Epithelial cell of umbilical artery (primary cell): ENCODE data around the gene GNPDA2. TPM values are rescaled to one million over a fixed set of nuclear protein-coding genes. Genes with fewer than 3 reads are reported as not detected.

ENCODE experiments used
- total RNA-seq: library from RNA; depleted of rRNA; stranded (reverse); fragments of >200 nt; gene quantifications from 2 replicates; pipeline ENCODE4 v1.2.3, GENCODE V29; 2014

Gene GNPDA2
- total RNA-seq = 22.4 and 25.8 TPM in 2 replicates

DNA sequence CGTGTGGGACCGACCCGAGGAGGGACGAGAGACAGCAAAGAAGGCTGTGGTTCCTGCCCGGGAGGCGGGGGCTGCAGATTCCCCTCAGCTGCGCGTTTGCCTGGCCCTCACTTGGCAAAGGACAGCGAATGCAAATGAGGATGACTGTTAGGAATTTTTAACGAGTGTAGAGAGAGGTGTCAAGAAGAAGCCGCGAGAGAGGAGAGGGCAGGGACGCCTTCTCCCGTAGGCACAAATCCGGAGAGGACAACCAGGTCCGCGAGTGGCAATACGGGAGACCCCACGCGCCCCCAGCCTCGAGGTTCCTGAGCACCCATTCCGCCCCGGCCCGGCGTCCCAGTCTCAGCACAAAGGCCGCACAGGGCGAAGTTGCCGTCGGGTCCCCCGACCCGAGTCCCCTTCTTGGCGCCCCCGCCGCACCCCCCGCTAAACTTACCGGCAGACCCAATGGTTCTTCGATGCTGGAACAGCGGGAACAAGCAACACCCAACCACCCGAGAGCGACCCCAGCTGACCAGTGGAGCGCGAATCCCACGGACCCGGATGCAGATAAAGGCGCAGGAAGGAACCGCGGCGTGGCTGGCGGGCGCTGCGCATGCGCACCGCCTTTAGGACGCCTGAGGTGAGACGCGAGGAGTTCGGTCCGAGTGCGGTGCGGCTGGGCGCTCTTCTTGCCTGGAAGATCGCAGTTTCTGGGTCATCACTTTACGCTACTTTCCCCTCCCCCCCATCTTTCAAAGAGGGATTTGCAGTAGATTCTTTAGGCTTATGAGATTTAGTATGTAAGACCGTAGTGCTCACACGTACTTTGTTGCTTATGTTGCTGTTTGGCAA lies at the start of gene GNPDA2:
Gene GNPDA2 (minus strand): TSS at position 519 of the 834 bp plus-strand sequence. CDS start 4,349 bp downstream, outside the sequence.

DNA sequence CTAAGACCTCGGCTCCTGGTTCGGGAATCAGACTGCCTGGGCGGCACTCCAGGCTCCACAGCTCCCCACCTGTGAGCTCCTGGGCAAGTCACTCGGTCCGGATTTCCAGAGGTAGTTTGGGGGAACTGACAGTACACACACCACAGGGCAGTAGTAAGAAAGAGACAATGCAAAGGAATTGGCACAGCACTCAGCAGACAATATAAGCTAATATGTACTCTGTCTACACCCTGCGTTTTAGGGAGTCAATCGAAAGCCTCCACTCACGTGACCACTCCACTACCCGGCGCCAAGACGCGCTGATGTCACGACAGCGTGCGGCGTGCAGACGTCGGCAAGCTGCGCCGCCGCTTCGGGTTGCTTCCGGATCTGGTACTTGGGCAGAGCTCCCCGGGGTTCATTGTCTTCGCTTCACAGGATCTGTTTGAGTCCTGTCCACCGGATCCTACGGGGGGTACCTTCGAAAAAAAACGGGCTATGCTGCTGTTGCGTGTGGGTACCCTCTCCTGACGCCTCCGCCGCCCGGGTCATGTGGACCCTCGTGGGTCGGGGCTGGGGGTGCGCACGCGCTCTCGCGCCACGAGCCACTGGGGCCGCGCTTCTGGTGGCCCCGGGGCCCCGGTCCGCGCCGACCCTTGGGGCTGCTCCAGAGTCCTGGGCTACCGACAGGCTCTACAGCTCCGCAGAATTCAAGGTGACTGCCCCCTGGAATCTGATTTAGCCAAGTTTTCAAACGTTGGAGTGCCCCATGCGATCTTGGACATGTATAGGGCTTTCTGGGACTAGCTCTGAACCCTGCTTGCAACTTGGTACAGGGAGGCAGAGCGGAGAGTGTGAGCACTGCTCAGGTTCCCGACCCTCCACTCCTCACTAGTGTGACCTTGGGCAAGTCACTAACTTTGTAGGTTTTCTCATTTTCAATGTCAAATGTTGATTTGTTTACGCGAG lies 48.0 kb downstream of the GNPDA2 start, which contains the start of gene GUF1:
Gene GUF1 (plus strand): TSS at position 327 of the 948 bp plus-strand sequence. CDS start 203 bp downstream, at position 530.

Other genes starting within 250 kb of the GNPDA2 start
- not detected in 2 replicates for gene YIPF7, start 74.9 kb downstream of the GNPDA2 start, total RNA-seq
- 12.0 and 16.7 TPM in 2 replicates for gene GUF1, start 48.1 kb downstream of the GNPDA2 start, total RNA-seq